G401.6 (cell line): ENCODE data around the gene MEOX1.
A peak's percentile ranks its signal among the peaks of the same experiment; 100 is the strongest.
"Not testable (repeated sequence)": the region's sequence is repeated elsewhere in the genome, so short reads cannot be mapped to it uniquely, and the experiment has no call there.

ENCODE experiments used
- FAIRE-seq: peaks from 2 replicates; lab custom pipeline; 2012; peaks lifted over from hg19 to GRCh38; lab: Jason Lieb, UNC

MEOX1 gene

DNA sequence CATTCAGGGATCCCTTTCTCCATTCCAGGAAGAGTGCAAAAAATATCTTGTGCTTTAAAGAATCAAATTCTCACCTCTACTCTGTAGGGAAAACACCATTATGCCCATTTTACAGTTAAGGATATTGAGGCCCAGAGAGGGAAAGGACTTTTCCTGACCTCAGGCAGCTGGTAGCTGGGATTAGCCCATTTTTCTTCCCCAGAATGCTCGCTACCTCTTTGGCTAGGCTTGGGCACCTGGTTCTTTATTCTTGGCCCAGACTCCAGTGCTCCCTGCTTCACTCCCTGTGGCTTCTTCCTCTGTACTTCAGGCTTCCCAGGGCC lies 45.7 kb downstream of the MEOX1 start:
- no peak for FAIRE-seq

DNA sequence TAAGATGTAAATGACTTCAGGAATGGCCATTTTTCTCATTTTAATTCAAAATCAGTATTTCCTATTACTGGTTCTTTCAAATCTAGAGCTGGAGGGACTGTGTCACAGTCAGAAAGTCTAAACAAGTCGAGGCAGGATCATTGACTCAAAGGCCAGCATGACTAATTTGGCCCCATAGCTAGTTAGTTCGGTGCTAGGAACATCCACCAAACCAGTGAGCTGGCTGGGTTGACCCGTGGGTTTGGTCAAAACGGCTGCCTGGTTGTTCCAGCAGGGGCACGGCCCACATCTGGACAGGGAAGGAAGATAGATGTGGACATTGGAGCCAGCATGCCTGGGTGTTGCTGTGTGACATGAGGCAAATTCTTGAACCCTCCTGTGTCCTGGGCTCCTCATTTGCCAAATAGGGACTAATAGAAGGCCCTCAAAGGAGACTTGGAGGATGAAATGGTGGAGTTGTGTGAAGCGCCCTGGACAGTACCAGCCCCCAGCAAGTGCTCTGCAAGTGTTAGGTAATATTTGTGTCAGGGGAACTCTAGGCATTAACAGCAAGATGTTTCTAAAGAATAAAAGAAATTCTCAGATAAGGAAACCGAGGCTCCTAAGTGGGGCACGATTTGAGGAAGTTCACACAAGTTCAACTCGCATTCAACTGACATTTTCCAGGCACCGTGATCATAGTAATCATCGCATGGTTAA lies 46.2 kb downstream of the MEOX1 start:
- FAIRE-seq, result no peak

DNA sequence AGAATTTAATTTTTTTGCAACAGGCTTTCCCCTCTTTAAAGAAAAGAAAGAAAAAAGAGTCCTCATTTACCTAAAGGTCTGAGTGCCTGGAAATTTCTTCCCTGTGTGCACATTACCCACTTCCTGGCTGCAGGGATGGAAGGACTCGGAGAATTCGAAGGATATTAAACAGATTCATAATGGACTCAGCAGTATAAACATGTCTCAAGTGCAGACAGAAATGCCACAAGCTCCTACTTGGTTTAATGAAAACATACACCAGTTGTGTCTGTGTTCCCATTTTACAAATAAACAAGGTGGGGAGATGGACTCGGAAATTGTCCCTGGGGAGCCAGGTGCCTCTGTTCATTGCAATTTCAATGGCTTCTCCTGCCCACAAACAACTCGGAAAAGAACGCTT lies 47.2 kb downstream of the MEOX1 start:
- no peak for FAIRE-seq

DNA sequence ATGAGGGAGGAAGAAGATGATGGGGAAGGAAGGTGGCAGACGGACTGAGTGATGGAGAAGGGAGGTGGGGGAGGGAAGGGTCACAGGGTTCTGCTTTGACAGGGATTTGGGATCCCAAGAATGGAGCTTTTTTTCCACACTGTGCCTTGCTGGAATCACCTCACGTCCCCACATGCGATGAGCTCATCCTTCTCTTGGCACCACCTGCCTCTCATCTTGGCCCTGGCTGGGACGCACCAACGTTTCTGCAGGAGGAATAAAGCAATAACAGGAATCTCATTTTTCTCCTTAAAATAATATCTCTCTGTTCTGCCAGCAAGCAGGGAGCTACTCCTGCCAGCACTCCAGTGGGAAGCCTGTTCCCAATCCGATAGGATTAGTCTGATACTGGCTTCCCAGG lies 47.8 kb downstream of the MEOX1 start:
- no peak for FAIRE-seq

DNA sequence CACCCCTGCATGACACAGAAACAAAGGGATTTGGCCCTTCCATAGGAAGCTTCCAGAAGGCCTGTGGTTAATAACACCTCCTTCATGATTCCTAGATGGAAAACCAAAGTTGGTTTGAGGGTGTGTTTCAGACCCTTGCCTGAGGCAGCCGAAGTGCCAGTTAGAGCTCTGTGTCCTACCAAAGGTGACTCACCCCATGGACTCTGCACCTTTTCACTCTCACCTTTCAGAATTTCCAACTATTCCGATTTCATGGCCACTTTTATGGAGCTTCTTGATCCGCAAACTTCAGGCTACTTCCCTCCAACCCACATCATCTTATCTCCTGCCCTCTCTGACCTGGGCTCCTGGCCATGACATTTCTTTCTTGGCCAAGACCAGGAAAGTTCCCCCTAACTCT lies 49.2 kb downstream of the MEOX1 start:
- no peak for FAIRE-seq

DNA sequence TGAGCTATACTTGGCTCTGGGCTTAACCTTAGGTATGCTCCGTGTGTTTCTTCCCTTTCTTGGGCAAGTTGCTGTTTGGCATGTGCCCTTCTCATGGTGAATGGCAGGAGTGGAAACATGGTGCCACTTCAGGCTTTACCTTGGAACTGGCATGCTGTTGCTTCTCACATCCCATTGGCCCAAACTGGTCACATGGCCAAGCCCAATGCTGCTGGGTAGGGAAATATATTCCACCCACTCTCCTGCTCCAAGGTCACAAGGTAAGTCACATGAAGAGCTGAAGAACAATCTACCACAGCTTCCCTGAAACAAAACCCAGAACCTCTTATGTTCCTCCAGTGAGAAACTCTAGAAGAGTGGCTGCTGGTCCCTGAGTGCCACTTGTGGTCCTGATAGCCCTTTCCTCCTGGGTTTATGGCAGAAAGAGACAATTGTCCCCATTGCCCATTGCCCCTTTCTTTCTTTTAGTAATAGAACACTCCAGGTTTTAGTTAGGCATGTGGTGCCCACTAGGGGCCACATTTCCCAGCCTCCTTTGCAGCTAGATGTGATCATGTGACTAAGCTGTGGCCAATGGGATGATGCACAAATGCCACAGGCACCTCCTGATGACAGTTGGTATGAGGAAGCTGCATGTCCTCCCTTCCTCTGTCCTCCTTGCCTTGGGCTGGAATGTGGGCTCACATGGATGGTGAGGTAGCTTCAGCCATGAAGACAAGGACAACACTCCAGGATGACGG lies 50.3 kb downstream of the MEOX1 start:
- FAIRE-seq, result no peak

DNA sequence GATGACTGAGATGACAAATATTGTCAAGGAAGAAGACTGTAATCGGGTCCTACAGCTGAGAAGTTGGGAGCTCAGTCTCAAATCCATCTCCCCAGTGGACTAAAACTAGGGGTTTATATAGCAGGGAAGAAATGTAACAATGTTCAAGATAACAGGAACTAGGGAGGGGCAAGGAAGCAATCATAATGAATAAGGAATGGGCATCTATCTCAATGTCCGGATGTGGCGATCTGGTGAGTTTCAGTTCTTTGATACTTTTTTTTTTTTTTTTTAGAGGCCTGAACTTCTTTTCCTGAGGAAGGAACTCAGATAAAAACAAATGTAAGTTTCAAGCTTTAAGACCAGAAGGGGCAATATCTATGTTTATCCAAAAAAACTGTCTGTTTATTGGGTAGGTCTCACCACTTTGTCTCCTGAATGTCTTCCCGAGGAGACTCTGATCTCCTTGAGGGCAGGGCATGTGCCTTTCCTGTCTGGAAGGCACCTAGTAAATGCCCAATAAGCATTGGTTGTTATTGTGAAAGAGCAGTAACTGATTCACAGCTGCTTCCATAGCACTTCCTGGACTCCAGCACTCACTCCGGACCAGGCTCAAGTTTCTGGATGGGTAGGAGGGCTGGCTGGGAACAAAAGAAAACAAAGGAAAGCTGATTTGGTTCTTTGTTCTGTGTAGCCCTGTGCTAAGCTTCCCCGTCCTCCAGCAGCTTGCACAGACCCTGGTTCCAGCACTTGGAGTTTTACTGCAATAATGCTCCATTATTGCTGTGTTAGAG lies 51.9 kb downstream of the MEOX1 start:
- no peak for FAIRE-seq

DNA sequence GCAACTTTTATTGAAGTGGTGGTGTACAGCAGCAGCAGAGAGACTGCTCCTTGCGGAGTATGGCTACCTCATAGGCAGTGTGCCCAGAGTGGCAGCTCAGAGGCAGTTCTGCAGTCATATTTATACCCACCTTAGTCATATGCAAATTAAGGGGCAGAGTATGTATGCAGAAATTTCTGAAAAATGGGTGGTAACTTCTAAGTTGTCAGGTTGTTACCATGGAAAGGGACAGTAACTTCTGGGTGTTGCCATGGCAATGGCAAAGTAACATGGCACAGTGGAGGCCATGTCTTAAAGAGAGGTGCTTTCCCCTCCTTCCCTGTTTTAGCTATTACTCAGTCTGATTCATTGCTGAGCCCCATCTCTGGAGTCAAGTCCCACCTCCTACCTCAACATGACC lies 53.4 kb downstream of the MEOX1 start:
- FAIRE-seq, result no peak

DNA sequence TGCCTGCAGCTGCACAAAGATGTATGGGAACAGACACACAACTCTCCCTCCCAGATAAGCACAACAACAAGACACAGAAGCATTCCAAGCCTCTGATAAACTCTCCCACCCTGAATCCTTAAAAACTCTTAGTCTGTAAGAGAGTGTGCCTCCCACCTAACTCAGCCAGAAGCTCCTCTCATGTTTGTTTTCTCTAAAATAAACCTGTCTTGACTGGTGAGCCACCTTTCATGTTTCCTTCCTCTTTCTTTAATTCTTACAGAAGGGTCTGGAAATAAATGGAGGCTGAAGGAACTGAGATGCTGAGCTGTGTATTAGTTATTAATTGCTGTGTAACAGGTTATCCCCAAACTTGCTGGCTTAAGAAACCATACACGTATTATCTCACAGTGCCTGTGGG lies 57.2 kb downstream of the MEOX1 start:
- no peak for FAIRE-seq

DNA sequence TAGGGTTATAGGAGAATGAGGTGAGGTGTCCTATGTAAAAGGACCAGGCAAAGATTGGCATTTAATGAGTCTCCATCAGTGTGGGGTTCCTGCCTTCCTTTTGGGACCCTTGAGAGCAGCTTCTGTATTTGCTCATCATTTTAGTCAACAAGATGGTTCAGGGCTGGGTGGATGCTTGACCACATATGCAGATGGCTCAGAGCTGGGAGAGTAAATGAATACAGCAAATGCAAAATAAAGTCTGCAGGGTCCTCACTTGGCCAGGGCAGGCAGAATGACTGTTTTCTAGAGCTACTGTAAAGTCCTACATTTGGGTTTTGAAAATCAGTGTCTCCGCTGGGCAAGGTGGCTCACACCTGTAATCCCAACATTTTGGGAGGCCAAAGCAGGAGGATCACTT lies 58.4 kb downstream of the MEOX1 start:
- FAIRE-seq, result no peak

DNA sequence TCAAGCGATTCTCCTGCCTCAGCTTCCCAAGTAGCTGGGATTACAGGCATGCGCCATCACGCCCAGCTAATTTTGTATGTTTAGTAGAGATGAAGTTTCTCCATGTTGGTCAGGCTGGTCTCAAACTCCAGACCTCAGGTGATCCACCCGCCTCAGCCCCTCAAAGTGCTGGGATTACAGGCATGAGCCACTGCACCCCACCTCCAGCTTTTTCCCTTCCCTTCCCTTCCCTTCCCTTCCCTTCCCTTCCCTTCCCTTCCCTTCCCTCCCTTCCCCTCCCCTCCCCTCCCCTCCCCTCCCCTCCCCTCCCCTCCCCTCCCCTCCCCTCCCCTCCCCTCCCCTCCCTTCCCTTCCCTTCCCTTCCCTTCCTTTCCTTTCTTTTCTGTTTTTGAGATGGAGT lies 59.2 kb downstream of the MEOX1 start:
- not testable (repeated sequence) for FAIRE-seq

DNA sequence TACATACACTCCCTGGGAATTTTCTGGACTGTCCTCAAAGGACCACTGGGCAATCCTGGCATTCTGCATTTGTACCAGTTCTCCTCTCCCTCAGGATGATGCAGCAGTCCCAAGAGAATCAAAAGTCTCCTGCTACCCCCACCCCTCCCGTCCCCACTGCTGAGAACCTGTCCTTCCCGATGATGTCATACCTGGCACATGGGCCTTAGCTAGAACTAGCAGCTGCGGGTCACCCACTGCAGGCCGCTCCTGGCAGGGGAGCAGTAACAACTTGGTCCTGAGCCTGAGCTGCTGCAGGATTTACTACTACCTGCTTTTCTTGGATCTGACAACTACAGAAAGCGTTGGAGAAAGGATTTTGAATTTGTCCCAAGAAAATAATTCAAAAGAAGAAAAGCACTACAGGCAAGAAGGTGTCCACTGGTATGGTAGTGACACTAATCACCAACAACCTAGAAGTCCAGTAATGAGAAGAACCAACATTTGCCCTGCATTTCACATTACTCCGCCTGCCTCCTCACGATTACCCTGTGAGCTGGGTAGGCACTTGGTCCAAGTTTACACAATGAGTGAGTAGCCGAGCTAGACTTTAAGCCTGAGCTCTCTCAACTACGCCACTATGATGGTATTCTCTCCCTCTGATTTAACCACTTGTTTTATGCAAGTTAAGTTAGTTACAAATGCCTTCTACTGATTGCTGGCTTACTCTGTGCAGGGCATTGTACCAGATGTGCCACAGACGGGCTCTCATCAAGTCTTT lies 60.3 kb downstream of the MEOX1 start:
- peak; percentile 53 for FAIRE-seq

DNA sequence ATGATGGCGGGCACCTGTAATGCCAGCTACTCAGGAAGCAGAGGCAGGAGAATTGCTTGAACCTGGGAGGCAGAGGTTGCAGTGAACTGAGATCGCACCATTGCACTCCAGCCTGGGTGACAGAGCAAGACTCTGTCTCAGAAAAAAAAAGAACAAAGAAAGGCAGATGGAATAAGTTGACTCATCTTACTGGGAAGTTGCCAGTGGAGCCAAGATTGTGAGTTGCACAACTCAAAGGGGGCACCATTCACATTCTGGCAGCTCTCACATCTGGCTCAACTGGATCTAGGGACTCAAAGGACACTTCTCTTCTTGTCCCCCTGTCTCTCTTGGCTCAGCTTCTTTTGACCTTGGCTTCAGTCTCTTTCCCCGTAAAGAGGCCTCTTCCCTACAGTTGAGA lies 61.9 kb downstream of the MEOX1 start:
- no peak for FAIRE-seq

DNA sequence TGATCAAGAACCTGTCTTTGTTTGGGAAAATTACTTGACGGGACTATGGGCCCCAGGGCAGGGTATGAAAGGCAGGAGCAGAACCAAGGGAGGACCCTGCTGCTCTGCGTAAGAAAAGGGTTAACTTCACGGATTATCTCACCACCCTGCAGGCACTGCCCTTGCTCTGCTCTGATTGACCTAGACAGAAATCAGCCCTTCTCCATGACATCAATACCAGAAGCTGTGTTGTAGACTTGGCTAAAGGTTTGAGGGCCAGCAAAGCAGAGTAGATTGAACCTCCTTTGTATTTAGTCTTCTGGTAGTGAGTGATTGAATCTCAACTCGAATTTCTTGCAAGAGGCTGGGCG lies 62.7 kb downstream of the MEOX1 start:
- FAIRE-seq, result peak; percentile 59

DNA sequence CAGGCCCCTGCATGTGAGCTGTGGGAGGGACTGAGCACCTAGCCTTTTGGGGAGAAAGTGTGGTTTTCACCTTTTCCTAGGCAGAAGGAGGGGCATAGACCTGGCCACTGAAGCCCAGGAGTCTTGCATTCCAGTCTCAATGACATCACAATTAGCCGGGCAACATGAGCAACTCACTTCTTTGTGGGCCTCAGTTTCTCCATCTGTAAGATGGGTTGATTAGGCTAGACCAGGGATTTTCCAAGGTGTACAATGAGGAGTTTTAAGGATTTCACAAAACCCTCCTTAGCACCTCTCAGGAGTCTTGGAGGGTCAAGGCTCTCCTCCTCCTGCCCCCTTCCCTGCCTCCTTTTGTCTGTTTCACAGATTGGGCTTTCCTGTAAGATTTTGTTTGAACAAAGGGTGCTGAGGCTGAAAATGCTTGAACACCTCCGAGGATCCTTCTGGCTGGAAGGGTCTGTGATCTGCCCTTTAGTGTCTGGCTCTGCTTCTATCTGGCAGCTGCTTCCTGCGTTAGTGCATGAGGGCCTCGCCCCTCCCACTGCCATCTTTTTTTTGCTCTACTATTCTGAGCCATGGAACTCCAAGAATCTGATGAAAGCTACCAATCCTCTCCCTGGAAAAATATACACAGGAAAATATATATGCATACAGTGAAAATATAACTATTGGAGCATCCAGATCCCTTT lies 63.2 kb downstream of the MEOX1 start:
- FAIRE-seq, result no peak

DNA sequence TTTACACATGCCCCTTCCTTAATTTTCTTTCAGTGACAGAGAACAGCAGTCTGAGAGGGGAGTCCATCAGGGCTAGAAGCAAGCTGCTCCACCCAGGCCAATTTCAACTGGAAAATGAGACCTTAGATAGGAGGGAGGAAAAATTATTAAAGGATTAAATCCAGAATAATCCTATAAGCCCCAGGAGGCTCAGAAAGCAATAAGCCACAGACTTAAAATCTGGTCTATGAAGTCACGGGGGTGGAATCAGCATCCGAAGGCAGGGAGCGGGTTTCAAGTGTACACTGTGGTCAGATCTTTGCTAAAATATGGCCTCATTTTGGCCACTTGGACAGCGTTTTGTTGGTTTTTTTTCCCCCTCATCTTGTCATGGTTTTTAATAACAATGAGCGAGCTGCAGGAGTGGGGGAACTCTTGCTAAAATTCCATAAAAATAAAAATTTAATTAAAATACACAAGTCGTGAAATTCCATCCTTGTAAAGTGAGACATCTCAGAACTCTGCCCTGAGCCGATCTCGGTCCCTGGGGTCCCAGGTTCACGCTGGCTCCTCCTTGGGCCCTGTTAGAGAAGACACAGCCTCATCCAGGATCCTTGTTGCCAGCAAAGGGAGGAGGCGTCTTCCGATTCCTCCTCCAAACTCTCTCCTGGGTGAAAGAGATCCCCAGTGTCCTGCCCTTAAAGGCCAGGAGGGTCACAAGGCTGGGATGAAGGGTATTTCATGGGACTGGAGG lies 63.9 kb downstream of the MEOX1 start:
- peak; percentile 98 for FAIRE-seq

DNA sequence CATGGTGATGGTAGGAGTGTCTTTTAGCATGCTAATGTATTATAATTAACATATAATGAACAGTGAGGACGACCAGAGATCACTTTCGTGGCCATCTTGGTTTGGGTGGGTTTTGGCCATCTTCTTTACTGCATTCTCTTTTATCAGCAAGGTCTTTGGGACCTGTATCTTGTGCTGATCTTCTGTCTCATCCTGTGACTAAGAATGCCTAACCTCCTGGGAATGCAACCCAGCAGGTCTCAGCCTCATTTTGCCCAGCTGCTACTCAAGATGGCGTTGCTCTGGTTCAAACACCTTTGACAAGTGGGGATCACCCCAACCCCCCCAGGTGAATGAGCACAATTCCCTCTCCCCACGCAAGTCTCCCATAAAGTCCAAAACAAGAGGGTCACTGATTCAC lies 66.3 kb downstream of the MEOX1 start:
- FAIRE-seq, result no peak

DNA sequence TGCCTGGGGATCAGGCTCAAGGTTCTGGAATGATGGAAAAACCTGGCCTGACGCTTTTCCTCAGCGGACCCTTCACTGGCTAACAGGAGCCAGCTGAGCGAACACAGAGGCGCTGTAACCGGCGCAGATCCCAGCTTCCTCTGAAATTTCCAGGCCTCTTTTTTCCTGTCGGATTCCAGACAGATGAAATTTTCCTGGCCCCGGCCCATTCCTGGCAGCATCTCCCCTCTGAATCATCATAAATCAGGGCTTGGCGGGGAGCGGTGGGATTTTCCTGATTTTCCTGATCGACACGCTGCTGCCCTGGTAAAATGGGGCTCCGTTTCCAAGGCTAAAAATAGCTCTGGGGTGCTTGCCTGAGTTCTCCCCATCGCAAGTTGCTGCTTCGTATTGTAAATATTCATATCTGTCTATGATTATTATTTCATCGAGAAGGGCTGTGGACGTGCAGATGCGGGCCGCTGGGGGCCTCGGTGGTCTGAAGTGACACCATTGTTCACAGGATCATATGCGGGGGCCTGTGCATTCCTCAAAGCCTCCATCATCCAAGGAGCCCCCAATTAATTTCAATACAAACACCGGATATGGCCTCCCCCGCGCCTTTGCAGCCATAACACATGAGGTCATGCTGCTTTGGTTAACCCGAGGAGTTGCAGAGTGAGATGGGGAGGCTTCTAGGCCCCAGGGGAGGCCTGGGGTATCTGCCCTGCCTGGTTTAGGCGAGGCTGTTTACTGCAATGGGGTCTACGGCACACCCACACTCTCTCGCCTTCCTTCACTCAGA lies 69.8 kb downstream of the MEOX1 start:
- FAIRE-seq, result peak; percentile 95

DNA sequence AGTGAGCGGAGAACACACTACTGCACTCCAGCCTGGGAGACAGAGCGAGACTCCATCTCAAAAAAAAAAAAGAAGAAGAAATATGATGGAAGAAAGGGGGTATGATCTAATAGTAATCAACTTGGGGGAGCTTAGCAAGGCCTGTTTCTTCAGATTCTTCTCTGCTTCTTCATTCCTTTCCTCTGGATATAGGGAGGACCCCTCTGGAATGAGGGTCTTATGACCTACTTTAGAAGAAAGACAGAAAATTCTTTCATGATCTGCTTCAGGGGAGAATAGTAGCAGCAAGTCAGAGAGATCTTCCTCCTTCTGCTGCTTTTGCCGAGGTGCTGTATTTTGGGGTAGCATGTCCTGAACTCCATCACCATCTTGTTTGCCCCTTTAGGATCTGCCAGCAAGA lies 70.7 kb downstream of the MEOX1 start:
- no peak for FAIRE-seq
